Measurements from ENCODE around the gene SLC37A3.
"Not testable (repeated sequence)": the region's sequence is repeated elsewhere in the genome, so short reads cannot be mapped to it uniquely, and the experiment has no call there.

SLC37A3 gene, protein sequence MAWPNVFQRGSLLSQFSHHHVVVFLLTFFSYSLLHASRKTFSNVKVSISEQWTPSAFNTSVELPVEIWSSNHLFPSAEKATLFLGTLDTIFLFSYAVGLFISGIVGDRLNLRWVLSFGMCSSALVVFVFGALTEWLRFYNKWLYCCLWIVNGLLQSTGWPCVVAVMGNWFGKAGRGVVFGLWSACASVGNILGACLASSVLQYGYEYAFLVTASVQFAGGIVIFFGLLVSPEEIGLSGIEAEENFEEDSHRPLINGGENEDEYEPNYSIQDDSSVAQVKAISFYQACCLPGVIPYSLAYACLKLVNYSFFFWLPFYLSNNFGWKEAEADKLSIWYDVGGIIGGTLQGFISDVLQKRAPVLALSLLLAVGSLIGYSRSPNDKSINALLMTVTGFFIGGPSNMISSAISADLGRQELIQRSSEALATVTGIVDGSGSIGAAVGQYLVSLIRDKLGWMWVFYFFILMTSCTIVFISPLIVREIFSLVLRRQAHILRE

DNA sequence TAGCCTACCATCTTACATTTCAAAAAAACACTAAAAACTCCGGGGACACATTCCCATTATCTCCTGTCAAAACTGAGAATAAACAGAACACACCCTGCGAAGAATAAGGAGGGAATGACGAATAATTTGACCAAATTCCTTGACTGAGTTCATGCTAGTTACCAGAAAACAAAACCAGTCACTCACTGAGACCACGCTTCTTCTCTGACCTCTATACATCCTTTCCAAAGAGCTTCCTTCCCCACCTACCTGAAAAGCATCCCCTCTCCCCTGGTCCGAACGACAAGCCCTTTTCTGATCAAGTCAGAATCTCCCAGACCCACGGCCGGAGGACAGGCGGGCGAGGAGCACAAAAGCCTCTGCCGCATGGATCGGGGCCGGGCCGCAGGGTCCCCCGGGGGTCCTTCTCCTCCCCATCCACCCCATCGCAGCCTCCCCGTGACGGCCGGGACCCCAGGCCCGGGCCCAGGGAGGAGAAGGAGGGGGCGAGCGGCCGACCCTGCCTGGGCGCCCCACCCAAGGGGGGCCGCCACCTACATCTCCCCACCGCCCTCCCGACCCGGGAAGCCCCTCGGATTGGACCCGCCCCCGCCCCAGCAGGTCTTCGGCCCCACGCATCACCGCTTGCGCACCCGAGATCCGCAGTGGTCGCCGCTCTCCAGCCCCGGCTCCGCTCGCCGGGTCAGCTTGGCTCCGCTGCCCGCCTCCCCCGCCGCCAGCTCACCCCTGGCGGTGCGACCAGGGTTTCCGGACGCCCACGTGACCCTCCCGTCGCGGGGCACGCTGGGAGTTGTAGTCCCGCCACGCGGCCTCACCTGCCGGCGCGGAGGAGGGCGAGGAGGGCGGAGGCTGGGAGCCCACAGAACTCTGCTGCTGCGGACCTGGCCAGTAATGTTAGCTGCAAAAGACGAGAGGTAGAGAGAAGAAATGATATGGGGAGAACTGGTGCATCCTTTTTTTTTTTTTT is at the start of gene SLC37A3:
Gene SLC37A3 (minus strand): TSS at position 747 of the 967 bp plus-strand sequence. CDS start 16,004 bp downstream, outside the sequence.
- DNase-seq (ENCODE audit: low read depth in 1 of 2, low spot score in 1 of 2), result peak; percentile 69 to 83

DNA sequence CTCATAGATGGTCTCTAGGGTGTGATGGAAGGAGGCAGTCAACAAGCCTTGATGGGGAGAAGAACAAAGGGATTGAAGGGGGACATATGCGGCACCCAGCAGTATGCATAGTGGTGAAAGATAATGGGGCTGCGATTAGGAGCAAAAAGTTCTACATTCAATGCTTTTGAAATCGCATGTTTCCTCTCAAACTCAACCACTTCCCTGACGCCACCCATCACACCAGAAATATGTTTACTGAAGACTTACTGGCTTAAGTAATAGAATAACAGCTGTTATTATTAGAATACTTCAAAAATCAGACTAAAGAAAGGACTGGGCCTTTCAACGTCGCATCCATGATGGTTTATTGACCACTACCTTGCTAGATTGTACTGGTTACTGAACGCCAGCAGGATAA is 49.5 kb upstream of the SLC37A3 start:
- no peak for DNase-seq (ENCODE audit: low read depth in 1 of 2, low spot score in 1 of 2)

DNA sequence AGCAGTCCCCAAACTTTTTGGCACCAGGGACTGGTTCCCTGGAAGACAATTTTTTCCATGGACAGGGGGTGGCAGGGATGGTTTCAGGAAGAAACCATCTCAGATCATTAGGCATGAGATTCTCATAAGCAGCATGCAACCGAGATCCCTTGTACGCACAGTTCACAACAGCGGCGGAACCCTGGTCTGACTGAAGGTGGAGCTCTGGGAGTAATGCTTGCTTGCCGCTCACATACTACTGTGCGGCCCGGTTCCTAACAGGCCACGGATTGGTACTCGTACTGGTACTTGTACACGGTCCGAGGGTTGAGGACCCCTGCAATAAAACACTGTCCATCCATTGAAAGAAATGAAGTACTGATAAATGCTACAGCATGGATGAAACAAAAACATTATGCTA is 48.1 kb upstream of the SLC37A3 start:
- no peak for DNase-seq (ENCODE audit: low read depth in 1 of 2, low spot score in 1 of 2)

DNA sequence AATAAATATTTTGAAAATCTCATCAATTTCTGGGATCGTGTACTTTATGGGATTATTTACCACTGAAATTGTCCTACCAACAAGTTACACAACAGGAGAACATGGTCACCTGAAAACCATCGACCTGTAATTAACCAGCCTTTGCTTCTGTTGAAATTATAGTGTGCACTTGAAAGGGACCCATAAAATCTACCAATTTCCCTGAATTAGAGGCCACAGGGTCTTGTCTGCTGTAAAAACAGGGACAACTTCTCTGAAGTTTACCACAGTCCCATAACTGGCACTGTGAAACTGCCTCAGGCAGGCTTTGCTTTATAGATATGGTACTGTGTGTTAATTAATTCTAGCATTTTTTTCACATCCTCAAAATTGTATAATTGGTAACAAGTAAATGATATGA is 43.2 kb upstream of the SLC37A3 start:
- DNase-seq (ENCODE audit: low read depth in 1 of 2, low spot score in 1 of 2), result no peak

DNA sequence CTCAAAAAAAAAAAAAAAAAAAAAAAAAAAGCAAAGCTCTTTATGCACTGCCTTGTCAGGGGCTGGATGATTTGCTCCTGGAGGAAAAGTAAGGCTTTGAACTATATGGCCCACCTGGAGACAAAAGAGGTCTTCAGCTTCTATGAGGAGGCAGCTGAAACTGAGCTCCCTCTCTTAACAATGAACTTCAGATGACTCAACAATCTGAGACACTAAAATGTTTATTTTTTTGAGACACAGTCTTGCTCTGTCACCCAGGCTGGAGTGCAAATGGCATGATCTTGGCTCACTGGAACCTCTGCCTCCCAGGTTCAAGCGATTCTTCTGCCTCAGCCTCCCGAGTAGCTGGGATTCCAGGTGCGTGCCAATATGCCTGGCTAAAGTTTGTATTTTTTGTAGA is 42.3 kb upstream of the SLC37A3 start:
- DNase-seq (ENCODE audit: low read depth in 1 of 2, low spot score in 1 of 2), result no peak

DNA sequence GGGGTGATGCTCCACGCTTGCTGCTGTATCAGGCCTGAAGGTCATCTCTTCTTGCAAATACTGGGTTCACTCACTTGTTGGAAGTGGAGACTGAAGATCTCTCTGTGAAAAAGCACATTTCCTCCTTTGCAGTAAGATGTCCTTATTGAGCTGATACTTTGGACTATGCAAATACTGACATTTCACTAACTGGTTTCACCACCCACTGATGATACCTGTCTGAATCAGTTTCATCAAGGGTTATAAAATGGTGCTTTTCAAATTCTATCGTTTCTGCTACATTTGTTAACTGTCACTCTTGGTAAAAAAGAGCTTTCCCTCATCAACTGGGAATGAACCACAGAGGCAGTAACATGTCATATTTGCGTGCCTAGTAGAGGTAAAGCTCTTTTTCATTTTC is 41.0 kb upstream of the SLC37A3 start:
- DNase-seq (ENCODE audit: low read depth in 1 of 2, low spot score in 1 of 2), result no peak

DNA sequence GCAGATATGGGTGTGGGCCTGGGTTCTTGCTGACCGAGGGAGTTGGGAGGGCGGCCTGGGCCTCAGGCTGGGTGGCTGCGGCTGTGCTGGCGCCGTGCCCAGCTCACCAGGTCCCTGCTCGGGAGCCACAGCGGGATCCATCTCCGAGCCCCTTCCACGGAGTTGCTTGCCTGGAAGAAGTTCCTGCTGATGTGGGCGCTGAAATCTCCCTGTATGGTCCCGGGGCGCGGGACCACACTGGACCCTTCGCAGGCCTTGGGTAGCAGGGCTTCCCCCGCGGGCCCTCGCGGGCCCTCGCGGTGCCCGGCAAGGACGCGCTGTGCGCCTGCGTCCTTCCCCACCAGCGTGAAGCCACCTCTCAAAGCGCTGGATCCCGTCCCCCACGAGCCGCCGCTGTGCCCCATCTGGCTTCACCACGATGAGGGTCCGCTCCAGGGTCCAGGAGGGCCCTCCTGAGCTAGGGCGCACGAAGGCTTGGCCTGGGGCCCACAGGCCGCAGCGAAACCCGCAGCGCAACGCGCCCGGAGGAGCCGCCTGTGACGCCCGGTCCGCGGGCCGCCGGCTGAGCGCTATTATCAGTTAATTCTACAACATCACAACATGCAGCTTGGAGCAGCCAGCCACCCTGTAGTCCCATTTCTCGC is 37.0 kb upstream of the SLC37A3 start:
- no peak for DNase-seq (ENCODE audit: low read depth in 1 of 2, low spot score in 1 of 2)

DNA sequence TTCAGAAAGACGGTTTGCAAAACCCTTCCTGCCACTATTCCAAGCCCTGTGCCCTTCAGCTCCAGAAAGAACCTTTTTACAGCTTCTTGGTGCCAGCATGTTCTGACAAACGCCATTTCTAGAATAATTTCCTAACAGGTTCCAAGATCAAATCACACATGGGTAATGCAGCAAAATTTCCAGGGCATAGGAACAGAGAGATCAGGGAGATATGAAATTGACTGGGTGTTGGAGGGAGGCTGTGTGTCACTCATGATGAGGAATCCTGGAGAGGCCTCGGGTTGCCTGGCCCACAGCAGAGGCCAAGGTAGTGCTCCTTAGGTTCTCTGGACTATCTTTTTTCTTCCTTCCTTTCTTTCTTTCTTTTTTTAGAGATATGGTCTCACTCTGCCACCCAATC is 35.1 kb upstream of the SLC37A3 start:
- no peak for DNase-seq (ENCODE audit: low read depth in 1 of 2, low spot score in 1 of 2)

DNA sequence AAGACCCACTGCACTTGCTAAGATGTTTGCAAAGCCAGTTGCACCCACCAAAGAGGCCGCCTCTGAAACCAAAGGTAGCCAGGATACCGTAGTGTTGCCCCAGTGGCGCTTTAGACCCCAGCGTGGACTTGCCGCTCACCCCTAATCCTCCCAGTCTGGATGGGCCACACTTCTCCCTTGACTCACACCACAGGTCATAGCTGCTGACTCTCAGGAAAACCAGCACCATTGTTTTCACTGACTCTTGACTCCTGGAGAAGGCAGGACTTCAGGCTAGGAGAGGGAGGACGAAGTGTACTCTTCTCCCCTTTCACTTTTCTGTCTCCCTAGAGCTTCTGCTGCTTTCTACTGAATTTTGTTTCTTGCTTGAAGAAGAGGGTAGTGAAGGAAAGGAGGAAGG is 27.8 kb upstream of the SLC37A3 start:
- no peak for DNase-seq (ENCODE audit: low read depth in 1 of 2, low spot score in 1 of 2)

DNA sequence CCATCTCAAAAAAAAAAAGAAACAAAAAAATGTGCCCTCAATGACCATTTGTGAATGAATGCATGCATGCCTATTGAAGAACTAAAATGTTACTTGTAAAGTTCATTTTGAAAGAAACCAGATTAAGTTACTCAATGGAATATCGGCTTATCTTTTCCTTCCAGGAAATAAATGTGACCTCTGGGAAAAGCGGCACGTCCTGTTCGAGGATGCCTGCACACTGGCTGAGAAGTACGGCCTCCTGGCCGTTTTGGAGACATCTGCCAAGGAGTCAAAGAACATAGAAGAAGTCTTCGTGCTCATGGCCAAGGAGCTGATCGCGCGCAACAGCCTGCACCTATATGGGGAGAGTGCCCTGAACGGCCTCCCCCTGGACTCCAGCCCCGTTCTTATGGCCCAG is 27.4 kb upstream of the SLC37A3 start:
- DNase-seq (ENCODE audit: low read depth in 1 of 2, low spot score in 1 of 2), result no peak

DNA sequence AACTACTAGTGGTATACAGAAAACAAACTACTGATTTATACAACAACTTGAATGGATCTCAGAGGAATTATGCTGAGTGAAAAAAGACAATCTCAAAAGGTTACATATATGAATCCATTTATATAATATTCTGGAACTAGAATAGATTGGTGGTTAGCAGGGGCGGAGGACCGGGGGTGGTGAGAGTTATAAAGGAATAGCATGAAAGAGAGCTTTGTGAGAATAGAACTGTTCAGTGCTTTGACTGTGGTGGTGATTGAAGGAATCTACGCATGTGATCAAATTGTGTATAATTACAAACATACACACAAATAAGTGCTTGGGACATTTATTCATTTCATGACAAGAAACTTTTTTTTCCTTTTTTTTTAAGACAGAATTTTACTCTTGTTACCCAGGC is 25.2 kb upstream of the SLC37A3 start:
- DNase-seq (ENCODE audit: low read depth in 1 of 2, low spot score in 1 of 2), result no peak

DNA sequence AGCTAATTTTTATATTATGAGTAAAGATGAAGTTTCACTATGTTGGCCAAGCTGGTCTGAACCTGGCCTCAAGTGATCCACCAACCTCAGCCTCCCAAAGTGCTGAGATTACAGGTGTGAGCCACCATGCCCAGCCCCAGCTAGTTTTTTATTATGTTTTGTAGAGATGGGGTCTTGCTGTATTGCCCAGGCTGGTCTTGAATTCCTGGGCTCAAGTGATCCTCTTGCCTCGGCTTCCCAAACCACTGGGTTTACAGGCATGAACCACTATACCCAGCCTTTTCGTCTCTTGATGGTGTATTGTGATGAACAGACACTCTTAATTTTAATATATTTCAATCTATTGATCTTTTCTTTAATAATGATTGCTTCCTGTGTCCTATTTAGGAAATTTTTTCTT is 23.2 kb upstream of the SLC37A3 start:
- no peak for DNase-seq (ENCODE audit: low read depth in 1 of 2, low spot score in 1 of 2)

DNA sequence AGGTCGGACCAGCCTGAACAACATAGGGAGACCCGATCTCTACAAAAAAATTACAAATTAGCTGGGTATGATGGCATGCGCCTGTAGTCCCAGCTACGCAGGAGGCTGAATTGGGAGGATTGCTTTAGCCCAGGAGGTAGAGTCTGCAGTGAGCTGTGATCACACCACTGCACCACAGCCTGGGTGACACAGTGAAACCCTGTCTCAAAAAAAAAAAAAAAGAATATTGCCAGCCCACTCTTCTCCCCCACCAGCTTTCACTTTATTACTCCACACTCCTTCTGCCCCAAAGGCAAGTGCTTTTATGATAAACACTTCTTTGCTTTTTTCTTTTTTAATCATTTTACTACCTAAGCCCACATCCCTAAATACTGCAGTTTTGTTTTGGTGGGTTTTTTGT is 20.3 kb upstream of the SLC37A3 start:
- DNase-seq (ENCODE audit: low read depth in 1 of 2, low spot score in 1 of 2), result no peak

DNA sequence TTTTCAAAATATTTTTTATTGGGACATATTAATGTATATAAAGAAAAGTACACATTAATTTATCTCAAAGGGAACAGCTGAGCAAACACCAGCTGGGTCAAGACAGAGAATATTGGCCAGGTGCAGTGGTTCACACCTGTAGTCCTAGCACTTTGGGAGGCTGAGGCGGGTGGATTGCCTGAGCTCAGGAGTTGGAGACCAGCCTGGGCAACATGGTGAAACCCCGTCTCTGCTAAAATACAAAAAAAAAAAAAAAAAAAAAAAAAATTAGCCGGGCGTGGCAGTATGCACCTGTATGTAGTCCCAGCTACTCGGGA is 19.8 kb upstream of the SLC37A3 start:
- DNase-seq (ENCODE audit: low read depth in 1 of 2, low spot score in 1 of 2), result not testable (repeated sequence)

DNA sequence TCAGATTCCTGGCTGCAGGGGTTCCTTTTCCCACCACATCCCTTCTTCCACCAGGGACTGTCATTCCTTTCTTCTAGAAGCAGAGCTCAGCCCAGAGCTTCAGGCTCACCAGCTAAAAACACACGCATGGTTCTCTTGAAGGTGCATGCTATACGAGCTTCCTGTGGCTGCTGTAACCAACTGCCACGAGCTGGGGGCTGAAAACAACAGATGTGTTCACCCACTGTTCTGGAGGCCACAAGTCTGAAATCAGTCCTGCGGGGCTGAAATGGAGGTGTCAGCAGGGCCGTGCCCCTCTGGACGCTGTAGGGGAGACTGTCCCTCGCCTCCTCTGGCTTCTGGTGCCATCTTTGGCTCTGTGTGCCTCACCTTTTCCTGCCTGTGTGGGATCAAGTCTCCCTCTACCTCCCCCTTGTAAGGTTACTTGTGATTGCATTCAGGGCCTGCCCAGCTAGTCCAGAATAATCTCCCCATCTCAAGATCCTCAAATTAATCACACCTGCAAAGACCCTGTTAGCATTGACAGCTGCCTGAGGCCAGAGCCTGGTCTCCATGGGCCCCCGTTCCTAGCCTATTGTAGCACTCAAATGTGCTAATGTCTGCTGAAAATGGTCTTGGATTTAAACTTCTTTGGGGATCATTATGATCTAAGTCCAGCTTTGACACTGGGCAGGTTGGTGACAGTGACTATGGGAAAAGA is 19.3 kb upstream of the SLC37A3 start:
- DNase-seq (ENCODE audit: low read depth in 1 of 2, low spot score in 1 of 2), result no peak

DNA sequence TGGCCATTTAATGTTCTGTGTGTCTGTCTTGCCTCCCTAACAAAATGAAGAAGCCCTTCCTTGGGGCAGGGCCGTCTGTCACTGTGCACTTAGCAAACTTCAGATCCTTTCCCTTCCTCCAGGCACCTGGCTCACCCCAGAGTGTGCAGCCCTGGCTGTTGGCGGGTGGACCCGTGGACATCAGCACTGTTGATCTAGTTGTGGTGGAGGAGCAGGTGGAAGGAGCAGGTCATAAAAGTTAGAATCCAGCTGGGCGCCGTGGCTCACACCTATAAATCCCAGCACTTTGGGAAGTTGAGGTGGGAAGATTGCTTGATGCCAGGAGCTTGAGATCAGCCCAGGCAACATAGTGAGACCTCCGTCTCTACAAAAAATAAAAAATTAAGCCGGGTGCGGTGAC is 18.2 kb upstream of the SLC37A3 start:
- DNase-seq (ENCODE audit: low read depth in 1 of 2, low spot score in 1 of 2), result no peak

DNA sequence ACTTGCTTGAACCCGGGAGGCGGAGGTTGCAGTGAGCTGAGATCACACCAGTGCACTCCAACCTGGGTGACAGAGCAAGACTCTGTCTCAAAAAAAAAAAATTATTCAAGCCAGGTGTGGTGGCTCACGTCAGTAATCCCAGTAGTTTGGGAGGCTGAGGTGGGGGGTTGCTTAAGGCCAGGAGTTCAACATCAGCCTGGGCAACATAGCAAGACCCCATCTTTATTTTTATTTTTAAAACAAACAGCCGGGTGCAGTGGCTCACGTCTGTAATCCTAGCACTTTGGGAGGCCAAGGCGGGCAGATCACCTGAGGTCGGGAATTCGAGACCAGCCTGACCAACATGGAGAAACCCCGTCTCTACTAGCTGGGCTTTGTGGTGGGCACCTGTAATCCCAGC is 17.5 kb upstream of the SLC37A3 start:
- not testable (repeated sequence) for DNase-seq (ENCODE audit: low read depth in 1 of 2, low spot score in 1 of 2)

DNA sequence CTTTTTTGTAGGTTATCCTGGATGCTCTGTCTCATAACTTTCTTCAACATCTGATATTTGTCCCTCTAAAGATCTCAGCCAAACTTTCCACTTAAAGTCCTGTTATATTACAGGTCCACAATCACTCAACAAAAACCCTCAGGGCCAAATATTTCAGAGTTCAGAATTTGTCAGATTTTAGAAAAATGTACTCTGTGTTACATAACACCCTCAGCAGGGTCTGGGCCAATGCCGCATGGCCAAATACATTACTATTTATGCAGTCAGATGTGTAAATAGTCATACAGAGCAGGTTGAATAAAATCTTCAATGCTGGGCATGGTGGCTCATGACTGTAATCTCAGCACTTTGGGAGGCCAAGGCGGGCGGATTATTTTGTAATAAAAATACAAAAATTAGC is 17.0 kb upstream of the SLC37A3 start:
- DNase-seq (ENCODE audit: low read depth in 1 of 2, low spot score in 1 of 2), result no peak

DNA sequence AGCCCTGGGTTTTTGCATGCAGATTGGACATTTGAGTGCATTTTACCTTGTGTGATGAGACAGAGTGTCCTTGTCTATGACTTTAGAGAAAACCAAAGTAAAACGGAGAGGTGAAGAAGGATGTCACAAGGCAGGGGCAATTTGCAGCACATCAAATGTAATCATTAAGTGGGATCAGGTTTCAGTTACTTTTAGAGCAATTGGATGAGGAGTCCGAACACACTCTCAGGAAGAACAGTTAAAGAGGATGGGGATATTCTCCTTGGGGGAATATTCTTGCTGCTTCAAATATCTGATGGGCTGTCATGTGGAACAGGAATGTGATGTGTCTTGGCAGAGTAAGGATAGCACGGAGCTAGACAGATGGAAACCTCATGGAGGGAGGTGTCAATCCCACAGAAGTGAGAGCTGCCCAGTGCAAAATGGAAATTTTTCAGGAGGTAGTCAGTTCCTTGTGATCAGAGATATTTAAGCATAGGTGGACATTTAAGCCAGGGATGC is 6.3 kb upstream of the SLC37A3 start:
- no peak for DNase-seq (ENCODE audit: low read depth in 1 of 2, low spot score in 1 of 2)

DNA sequence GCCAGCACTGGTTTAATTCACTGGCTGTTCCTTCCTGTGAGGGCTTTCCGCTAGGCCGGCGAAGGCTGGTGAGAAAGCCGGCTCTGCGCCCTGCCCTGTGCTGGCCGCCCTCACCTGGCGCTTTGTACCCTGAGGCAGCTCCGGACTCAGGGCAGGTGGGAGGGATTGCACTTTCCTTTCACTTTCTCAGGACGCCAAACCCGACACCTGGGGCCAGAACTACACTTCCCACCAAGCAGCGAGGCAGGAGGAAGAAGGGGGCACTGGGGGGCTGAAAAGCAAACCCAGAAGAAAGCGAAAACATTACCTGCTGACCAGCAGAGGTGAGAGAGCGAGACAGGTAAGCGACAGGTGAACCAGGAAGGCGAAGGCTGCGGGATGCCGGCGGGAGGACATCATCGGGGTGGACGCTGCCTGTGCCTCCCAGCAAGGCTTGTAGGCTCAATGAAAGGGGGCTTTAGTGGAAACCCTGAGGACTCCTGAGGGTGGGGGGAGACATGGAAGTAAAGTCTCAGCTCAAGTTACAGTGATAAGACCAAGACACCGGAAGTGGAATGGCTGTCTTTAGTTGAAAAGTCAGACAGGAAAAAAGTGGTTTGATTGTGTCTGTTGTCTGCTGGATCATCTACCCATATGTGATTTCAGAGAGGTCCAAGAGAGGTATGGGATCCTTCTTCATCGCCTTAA is 5.7 kb upstream of the SLC37A3 start, which contains the start of gene RAB19:
Gene RAB19 (plus strand): TSS at position 181 of the 687 bp plus-strand sequence. CDS start 3,589 bp downstream, outside the sequence.
- peak; percentile 16 to 18 for DNase-seq (ENCODE audit: low read depth in 1 of 2, low spot score in 1 of 2)

Data from stimulated activated CD4-positive, alpha-beta T cell treated with anti-CD3 and anti-CD28 coated beads, Interleukin-15, amount 100 ng/mL, for 1 hour (primary cell).